ENCODE data around the gene CHST15. TPM values are rescaled to one million over a fixed set of nuclear protein-coding genes. Genes with fewer than 3 reads are reported as not detected.

The CHST15 gene
- total RNA-seq, 1 experiment from 2014 or later = 17.1 TPM

DNA sequence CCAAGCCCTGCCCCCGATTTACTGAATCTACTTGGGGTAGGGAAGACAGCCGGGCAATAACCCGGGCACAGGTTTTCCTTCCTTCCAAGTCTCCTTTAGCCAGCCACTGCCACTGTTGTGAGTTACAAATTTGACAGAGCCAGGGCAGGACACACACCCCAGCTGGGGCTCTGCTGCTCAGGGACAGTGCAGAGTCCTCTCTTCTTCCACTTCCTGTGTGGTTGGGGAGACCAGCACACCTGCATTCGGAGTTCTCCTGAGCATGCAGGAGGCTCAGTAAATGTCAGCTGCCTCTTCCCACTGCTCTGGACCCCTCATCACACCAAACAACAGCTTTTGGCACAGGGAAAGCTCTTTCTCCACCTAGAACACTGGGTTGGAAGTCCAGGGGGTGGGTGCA lies 21.3 kb downstream of the CHST15 start:
- H3K9me3 ChIP-seq (ENCODE audit: low read length) = no peaks in the 10 kb centered on the region

DNA sequence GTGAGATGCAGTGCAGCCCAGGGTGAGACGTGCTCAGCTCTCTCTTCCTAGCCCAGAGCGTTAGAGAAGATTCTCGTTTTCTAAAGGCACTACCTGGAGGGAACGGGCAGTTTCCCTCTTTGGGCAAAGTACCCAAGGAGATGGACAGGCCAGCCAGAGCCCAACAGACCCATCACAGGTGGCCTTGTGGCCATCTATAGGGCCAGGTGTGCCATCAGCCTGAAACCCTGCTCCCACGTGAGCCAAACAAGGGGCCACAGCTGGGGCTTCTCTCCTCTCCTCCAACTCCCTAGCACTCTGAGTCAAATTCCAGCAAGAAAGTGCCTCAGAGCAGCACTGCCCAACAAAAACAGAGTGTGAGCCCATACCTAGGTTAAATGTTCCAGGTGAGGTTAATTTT lies 22.3 kb downstream of the CHST15 start:
- intact Hi-C loops (cut with micrococcal nuclease) = no loop called here
- no peaks in the 10 kb centered on the region for H3K9me3 ChIP-seq (ENCODE audit: low read length)
- H3K9me2 ChIP-seq (replicated peaks; ENCODE audit: low read length) = no peaks in the 10 kb centered on the region
- H3K4me3 ChIP-seq (ENCODE audit: low read length) = no peak overlapping the region
- H3K4me1 ChIP-seq (ENCODE audit: insufficient read depth, low read length) = 0 out of 2 replicates have a peak, but pooled peaks cover 1% of the 10 kb centered on the region
- no peaks in the 10 kb centered on the region for H3F3A ChIP-seq (ENCODE audit: low read length, unreplicated experiment)
- POLR2A ChIA-PET (ENCODE audit: unreplicated experiment) = no interaction called here
- no peak overlapping the region for H3K27ac ChIP-seq (ENCODE audit: low read length)
- H4K20me1 ChIP-seq (ENCODE audit: low read length) = no peaks in the 10 kb centered on the region
- H2AFZ ChIP-seq (ENCODE audit: low read length) = no peak overlapping the region
- CTCF ChIA-PET = no interaction called here
- BruUV-seq (replicated peaks) = no TSS peak
- no peak for TF ChIP-seq EZH2 (IDR thresholded peaks at IDR 0.05; ENCODE audit: low read length, unreplicated experiment)
- TF ChIP-seq, protein P1, sequence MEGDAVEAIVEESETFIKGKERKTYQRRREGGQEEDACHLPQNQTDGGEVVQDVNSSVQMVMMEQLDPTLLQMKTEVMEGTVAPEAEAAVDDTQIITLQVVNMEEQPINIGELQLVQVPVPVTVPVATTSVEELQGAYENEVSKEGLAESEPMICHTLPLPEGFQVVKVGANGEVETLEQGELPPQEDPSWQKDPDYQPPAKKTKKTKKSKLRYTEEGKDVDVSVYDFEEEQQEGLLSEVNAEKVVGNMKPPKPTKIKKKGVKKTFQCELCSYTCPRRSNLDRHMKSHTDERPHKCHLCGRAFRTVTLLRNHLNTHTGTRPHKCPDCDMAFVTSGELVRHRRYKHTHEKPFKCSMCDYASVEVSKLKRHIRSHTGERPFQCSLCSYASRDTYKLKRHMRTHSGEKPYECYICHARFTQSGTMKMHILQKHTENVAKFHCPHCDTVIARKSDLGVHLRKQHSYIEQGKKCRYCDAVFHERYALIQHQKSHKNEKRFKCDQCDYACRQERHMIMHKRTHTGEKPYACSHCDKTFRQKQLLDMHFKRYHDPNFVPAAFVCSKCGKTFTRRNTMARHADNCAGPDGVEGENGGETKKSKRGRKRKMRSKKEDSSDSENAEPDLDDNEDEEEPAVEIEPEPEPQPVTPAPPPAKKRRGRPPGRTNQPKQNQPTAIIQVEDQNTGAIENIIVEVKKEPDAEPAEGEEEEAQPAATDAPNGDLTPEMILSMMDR (conservative IDR thresholded peaks at IDR 0.05; ENCODE audit: low read depth, low read length) = no peak
- peaks cover 24% of the 10 kb centered on the region; the same call in 1 of the 2 replicates for H3K79me2 ChIP-seq (ENCODE audit: low read length)
- no peak overlapping the region for H3K9ac ChIP-seq (ENCODE audit: low read length)
- ATAC-seq (no peak), DNase-seq (no peak)
- no peak overlapping the region for H3K4me2 ChIP-seq (ENCODE audit: low read length)
- H3K36me3 ChIP-seq (ENCODE audit: low read depth, low read length) = no peaks in the 10 kb centered on the region
- H3K27me3 ChIP-seq (ENCODE audit: low read length) = no peaks in the 10 kb centered on the region

More for the DNA sequence above, 21.3 kb downstream of the CHST15 start:
- CTCF ChIA-PET = no interaction called here
- TF ChIP-seq, protein P1 (conservative IDR thresholded peaks at IDR 0.05; ENCODE audit: low read depth, low read length) = no peak
- no peak for TF ChIP-seq EZH2 (IDR thresholded peaks at IDR 0.05; ENCODE audit: low read length, unreplicated experiment)
- Histone ChIP-seq H3K27ac (ENCODE audit: low read length) (no peak overlapping the region), H3K36me3 (ENCODE audit: low read depth, low read length) (no peaks in the 10 kb centered on the region), H3K27me3 (ENCODE audit: low read length) (no peaks in the 10 kb centered on the region), H3K9me2 (replicated peaks; ENCODE audit: low read length) (no peaks in the 10 kb centered on the region), H3F3A (ENCODE audit: low read length, unreplicated experiment) (no peaks in the 10 kb centered on the region), H3K79me2 (ENCODE audit: low read length) (peaks cover 20% of the 10 kb centered on the region; the same call in 1 of the 2 replicates), H3K4me3 (ENCODE audit: low read length) (no peak overlapping the region), H4K20me1 (ENCODE audit: low read length) (no peaks in the 10 kb centered on the region), H2AFZ (ENCODE audit: low read length) (no peak overlapping the region), H3K9ac (ENCODE audit: low read length) (no peak overlapping the region), H3K4me2 (ENCODE audit: low read length) (no peak overlapping the region), H3K4me1 (ENCODE audit: insufficient read depth, low read length) (no peaks in the 10 kb centered on the region)
- BruUV-seq (replicated peaks) = no TSS peak
- DNase-seq = no peak
- intact Hi-C loops (cut with micrococcal nuclease) = no loop called here
- ATAC-seq = no peak
- POLR2A ChIA-PET (ENCODE audit: unreplicated experiment) = no interaction called here

DNA sequence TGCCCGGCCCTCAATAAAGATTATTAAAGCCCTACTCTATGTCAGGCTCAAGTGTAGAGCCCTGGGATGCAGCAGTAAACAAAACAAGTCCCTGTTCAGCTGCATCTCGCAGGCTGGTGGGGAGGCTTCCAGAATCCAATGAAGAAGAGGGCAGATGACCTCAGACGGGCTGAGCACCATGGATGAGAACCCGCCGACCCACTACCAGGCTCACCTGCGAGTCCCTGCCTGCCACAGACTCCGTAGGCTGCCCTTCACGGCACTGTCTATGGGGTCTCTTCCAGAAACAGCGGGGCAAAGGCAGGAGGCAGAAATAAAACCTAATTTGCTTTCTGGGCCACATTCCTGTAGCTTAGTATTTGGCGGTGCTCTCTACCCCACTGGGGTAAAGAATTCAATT lies 22.7 kb downstream of the CHST15 start:
- ATAC-seq (no peak), DNase-seq (no peak)
- CTCF ChIA-PET = no interaction called here
- POLR2A ChIA-PET (ENCODE audit: unreplicated experiment) = no interaction called here
- no peak overlapping the region for H3K27ac ChIP-seq (ENCODE audit: low read length)
- peaks cover 6% of the 10 kb centered on the region for H3K4me1 ChIP-seq (ENCODE audit: insufficient read depth, low read length)
- no peaks in the 10 kb centered on the region for H3K27me3 ChIP-seq (ENCODE audit: low read length)
- peaks cover 21% of the 10 kb centered on the region; the same call in 1 of the 2 replicates for H3K79me2 ChIP-seq (ENCODE audit: low read length)
- TF ChIP-seq EZH2 (IDR thresholded peaks at IDR 0.05; ENCODE audit: low read length, unreplicated experiment) (no peak), EZH2phosphoT487 (IDR thresholded peaks at IDR 0.05; ENCODE audit: borderline replicate concordance, low read length) (no peak)
- TF ChIP-seq, protein P1 (conservative IDR thresholded peaks at IDR 0.05; ENCODE audit: low read depth, low read length) = no peak
- no peak overlapping the region for H3K4me2 ChIP-seq (ENCODE audit: low read length)
- intact Hi-C loops (cut with micrococcal nuclease) = no loop called here
- no peaks in the 10 kb centered on the region for H3K9me3 ChIP-seq (ENCODE audit: low read length)
- H3K9me2 ChIP-seq (replicated peaks; ENCODE audit: low read length) = no peaks in the 10 kb centered on the region
- no peak overlapping the region for H2AFZ ChIP-seq (ENCODE audit: low read length)
- H4K20me1 ChIP-seq (ENCODE audit: low read length) = no peaks in the 10 kb centered on the region
- H3K9ac ChIP-seq (ENCODE audit: low read length) = no peak overlapping the region
- no TSS peak for BruUV-seq (replicated peaks)
- H3K4me3 ChIP-seq (ENCODE audit: low read length) = no peak overlapping the region
- H3K36me3 ChIP-seq (ENCODE audit: low read depth, low read length) = no peaks in the 10 kb centered on the region
- no peaks in the 10 kb centered on the region for H3F3A ChIP-seq (ENCODE audit: low read length, unreplicated experiment)

All from PC-3 (cell line).